SK-MEL-5 (cell line): Measurements from ENCODE around the gene VPS37C. TPM values are rescaled to one million over a fixed set of nuclear protein-coding genes. Genes with fewer than 3 reads are reported as not detected.

Experiments used
- total RNA-seq: library from RNA; depleted of rRNA; stranded (reverse); fragments of >200 nt; shearing (Covaris generic); gene quantifications from 2 replicates; pipeline ENCODE4 v1.2.3, GENCODE V29; 2014; rRNA removed

Gene VPS37C
- total RNA-seq, 1 experiment from 2014 or later = 17.4 TPM

Other genes starting within 250 kb of the VPS37C start
- gene TMEM109, start 247.3 kb downstream of the VPS37C start, total RNA-seq = 43.5 and 52.9 TPM in 2 replicates
- 35.0 and 36.2 TPM in 2 replicates for gene TMEM132A, start 237.0 kb downstream of the VPS37C start, total RNA-seq
- gene SLC15A3, start 209.2 kb downstream of the VPS37C start, total RNA-seq = 0.75 and 1.1 TPM in 2 replicates
- gene CD6, start 189.7 kb downstream of the VPS37C start, total RNA-seq = not detected in 2 replicates
- gene CD5, start 58.9 kb downstream of the VPS37C start, total RNA-seq = not detected in 2 replicates
- not detected in 2 replicates for gene PGA3, start 42.1 kb upstream of the VPS37C start, total RNA-seq
- gene PGA4, start 60.9 kb upstream of the VPS37C start, total RNA-seq = not detected in 2 replicates
- gene PGA5, start 79.7 kb upstream of the VPS37C start, total RNA-seq = not detected in 2 replicates
- gene VWCE, start 133.9 kb upstream of the VPS37C start, total RNA-seq = 0.24 and 0.45 TPM in 2 replicates
- 190 and 218 TPM in 2 replicates for gene DDB1, start 171.7 kb upstream of the VPS37C start, total RNA-seq
- gene TKFC, start 171.8 kb upstream of the VPS37C start, total RNA-seq = 43.2 and 48.6 TPM in 2 replicates
- gene CYB561A3, start 200.5 kb upstream of the VPS37C start, total RNA-seq = 15.1 and 20.5 TPM in 2 replicates
- 37.2 and 38.7 TPM in 2 replicates for gene TMEM138, start 200.9 kb upstream of the VPS37C start, total RNA-seq
- gene TMEM216, start 231.2 kb upstream of the VPS37C start, total RNA-seq = 0.95 and 2.0 TPM in 2 replicates